ENCODE data around the gene LRRC73.
"Not testable (repeated sequence)": the region's sequence is repeated elsewhere in the genome, so short reads cannot be mapped to it uniquely, and the experiment has no call there.

The LRRC73 gene

GRCh38 chr6:43467265-43467664 lies 42.9 kb downstream of the LRRC73 start:
- in situ Hi-C loops (cut with HindIII; ENCODE audit: low sequenced_read_pairs), result not testable (repeated sequence)

- in situ Hi-C loops (cut with HindIII; ENCODE audit: low sequenced_read_pairs), result no loop called here
Measured at GRCh38 chr6:43465948-43466347, 44.2 kb downstream of the LRRC73 start.

GRCh38 chr6:43464337-43464736 lies 45.8 kb downstream of the LRRC73 start:
- in situ Hi-C loops (cut with HindIII; ENCODE audit: low sequenced_read_pairs), result loop anchor here (5.0 kb wide), 1 partner anchor 58 kb away; no protein-coding TSS in a partner anchor

- in situ Hi-C loops (cut with HindIII; ENCODE audit: low sequenced_read_pairs), result loop anchor here (5.0 kb wide), 1 partner anchor 60 kb away; no protein-coding TSS in a partner anchor
Measured at GRCh38 chr6:43461936-43462335, 48.2 kb downstream of the LRRC73 start.

GRCh38 chr6:43460032-43460431 lies 50.1 kb downstream of the LRRC73 start:
- in situ Hi-C loops (cut with HindIII; ENCODE audit: low sequenced_read_pairs), result loop anchor here (5.0 kb wide), 1 partner anchor 62 kb away; no protein-coding TSS in a partner anchor

- in situ Hi-C loops (cut with HindIII; ENCODE audit: low sequenced_read_pairs), result no loop called here
Measured at GRCh38 chr6:43459535-43459934, 50.6 kb downstream of the LRRC73 start.

GRCh38 chr6:43458154-43458553 lies 52.0 kb downstream of the LRRC73 start:
- in situ Hi-C loops (cut with HindIII; ENCODE audit: low sequenced_read_pairs), result not testable (repeated sequence)

GRCh38 chr6:43457643-43458042 lies 52.5 kb downstream of the LRRC73 start:
- in situ Hi-C loops (cut with HindIII; ENCODE audit: low sequenced_read_pairs), result no loop called here
